ENCODE measurements around the gene RAC3. TPM values are rescaled to one million over a fixed set of nuclear protein-coding genes. Genes with fewer than 3 reads are reported as not detected.
"Not testable (repeated sequence)": the region's sequence is repeated elsewhere in the genome, so short reads cannot be mapped to it uniquely, and the experiment has no call there.

Gene RAC3
- total RNA-seq, 2 experiments from 2014 or later = 6.4 to 6.8 TPM

DNA sequence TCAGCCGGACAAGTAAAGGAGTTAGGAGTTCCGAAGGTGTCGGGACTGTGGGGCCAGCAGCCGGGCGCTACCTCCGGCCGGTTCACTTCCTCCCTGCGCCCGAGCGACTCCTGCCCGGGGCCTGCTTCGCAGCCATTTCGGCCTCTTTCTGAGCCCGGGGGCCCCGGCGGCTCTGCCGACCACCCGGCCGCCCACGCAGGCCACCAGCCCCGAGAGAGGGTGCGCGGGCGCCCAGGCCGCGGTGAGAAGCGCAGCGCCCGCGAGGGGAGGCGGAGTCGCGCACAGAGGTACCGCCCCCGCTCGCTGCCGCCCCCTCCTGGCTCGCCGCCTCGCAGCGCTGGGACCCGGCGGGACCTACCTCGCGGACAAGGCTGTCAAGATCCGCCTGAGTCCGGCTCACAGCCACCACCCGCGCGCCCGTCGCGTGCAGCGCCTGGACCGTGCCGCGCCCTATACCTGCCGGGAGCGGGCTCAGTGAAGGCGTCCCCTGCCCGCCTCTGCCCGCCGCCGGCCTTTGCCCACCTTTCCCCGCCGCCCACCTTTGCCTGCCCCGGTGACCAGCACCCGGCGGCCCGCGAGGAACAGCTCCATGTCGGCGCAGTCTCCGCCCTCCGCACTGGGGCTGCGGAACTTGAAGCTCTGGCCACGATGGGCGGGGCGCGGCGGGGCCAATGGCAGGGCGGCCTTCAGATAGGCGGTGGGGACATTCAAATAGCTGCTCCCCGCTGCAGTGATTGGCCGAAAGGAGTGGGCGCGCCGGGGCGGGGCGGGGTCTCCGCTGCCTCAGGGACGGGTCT, 5.8 kb downstream of the RAC3 start, which contains the start of gene DCXR:
DCXR (minus strand) TSS at position 606 of the 797 bp plus-strand sequence; CDS start at position 591, 15 bp downstream.
- H3K36me3 Mint-ChIP-seq = peaks cover 7% of the 10 kb centered on the region
- peak; percentile 98 for DNase-seq

GRCh38 chr17:82037889-82038195, 6.4 kb downstream of the RAC3 start:
- no peak for ATAC-seq
- H3K36me3 Mint-ChIP-seq = peaks cover 7% of the 10 kb centered on the region
- CTCF ChIA-PET = interaction anchor here (0.6 to 3.5 kb wide), 31 partner anchors 8 to 353 kb away, joined by 3 to 18 read pairs (median 5); partner anchors contain the start of genes CD7, CENPX, FASN and LRRC45
- H3K4me3 Mint-ChIP-seq = peak overlapping the region; percentile 74
- H3K4me1 Mint-ChIP-seq = peaks cover 24% of the 10 kb centered on the region
- no peaks in the 10 kb centered on the region for H3K9me3 Mint-ChIP-seq (ENCODE audit: low read depth)
- H3K27me3 Mint-ChIP-seq = no peaks in the 10 kb centered on the region
- no peak for DNase-seq
- H3K27ac Mint-ChIP-seq = peak overlapping the region; percentile 91

More for the DNA sequence above, 5.8 kb downstream of the RAC3 start, which contains the start of gene DCXR:
- Mint-ChIP-seq H3K4me3 (peak within 1 kb of the TSS; percentile 74), H3K27me3 (no peaks in the 10 kb centered on the region), H3K9me3 (ENCODE audit: low read depth) (no peaks in the 10 kb centered on the region), H3K4me1 (peaks cover 24% of the 10 kb centered on the region), H3K27ac (peak within 1 kb of the TSS; percentile 91)
- peak; percentile 95 for ATAC-seq
- CTCF ChIA-PET = interaction anchor here (0.6 to 3.5 kb wide), 33 partner anchors 7 to 353 kb away, joined by 3 to 18 read pairs (median 5); partner anchors contain the start of genes CD7, CENPX, FASN and LRRC45

DNA sequence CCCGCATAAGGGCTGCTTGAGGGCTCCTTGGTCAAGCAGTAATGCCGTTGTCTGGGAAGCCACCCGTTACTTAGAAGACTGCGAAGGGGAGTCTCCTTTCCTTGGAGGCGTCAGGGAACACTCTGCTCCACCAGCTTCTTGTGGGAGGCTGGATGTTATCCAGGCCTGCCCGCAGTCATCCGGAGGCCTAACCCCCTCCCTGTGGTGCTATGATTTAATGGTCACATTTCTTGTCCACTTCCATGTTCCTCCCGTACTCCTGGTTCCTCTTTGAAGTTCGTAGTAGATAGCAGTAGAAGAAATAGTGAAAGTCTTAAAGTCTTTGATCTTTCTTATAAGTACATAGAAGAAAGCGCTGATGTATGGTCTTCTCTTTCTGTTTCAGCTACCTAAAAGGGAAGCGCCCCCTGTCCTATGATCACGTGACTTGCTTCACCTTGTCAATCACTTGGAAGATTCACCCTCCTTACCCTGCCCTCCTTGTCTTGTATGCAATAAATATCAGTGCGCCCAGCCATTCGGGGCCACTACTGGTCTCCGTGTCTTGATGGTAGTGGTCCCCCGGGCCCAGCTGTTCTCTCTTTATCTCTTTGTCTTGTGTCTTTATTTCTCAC, 7.4 kb downstream of the RAC3 start:
- CTCF ChIA-PET = interaction anchor here (1.7 to 3.5 kb wide), 5 partner anchors 9 to 117 kb away, joined by 7 to 16 read pairs (median 13); partner anchors contain the start of genes CENPX and LRRC45
- not testable (repeated sequence) for H3K27me3 Mint-ChIP-seq; ATAC-seq; H3K9me3 Mint-ChIP-seq (ENCODE audit: low read depth); H3K4me3 Mint-ChIP-seq; H3K36me3 Mint-ChIP-seq; H3K27ac Mint-ChIP-seq; DNase-seq
- peaks cover 24% of the 10 kb centered on the region for H3K4me1 Mint-ChIP-seq

GRCh38 chr17:82039695-82040299, 8.3 kb downstream of the RAC3 start:
- CTCF ChIA-PET = interaction anchor here (2.5 kb wide), 1 partner anchor 10 kb away, joined by 16 read pairs; no protein-coding TSS in a partner anchor
- no peak for ATAC-seq
- Mint-ChIP-seq H3K9me3 (ENCODE audit: low read depth) (no peaks in the 10 kb centered on the region), H3K36me3 (peaks cover 7% of the 10 kb centered on the region), H3K27me3 (no peaks in the 10 kb centered on the region), H3K27ac (no peak overlapping the region), H3K4me3 (no peak overlapping the region), H3K4me1 (peaks cover 24% of the 10 kb centered on the region)
- no peak for DNase-seq

DNA sequence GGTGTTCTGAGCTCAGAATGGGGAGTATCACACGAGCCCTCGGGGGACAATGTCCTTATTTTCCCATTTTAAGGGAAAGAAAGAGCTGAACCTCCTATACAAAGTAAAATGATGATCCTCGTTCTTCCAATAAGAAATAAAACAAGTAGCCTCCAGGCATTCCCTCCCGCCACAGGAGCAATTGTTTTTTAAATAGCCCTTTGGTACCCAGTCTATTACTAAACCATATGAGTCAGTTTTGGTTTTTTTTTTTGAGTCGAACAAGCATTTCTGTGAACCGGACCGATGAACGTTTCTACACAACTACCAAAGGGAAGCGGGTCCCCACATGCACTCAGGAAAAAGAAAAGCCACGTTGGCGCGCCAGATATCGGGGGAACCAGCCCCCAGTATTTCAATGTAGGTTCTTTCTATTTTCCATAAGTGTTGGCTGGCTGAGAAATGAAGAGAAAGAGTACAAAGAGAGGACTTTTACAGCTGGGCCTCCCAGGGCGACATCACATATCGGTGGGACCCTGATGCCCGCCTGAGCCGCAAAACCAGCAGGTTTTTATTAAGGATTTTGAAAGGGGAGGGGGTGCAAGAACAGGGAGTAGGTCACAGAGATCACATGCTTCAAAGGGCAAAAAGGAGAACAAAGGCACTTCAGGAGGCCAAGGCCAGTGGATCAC, 9.8 kb downstream of the RAC3 start:
- Mint-ChIP-seq H3K27ac (no peak overlapping the region), H3K9me3 (ENCODE audit: low read depth) (no peaks in the 10 kb centered on the region)

GRCh38 chr17:82042649-82043048, 11.2 kb downstream of the RAC3 start:
- Mint-ChIP-seq H3K4me3 (no peak overlapping the region), H3K36me3 (no peaks in the 10 kb centered on the region), H3K4me1 (peaks cover 15% of the 10 kb centered on the region), H3K9me3 (ENCODE audit: low read depth) (no peaks in the 10 kb centered on the region), H3K27ac (no peak overlapping the region), H3K27me3 (no peaks in the 10 kb centered on the region)
- DNase-seq (no peak), ATAC-seq (no peak)
- CTCF ChIA-PET = interaction anchor here (0.7 kb wide), 1 partner anchor 84 kb away, joined by 3 read pairs; no protein-coding TSS in a partner anchor

More for the DNA sequence above, 9.8 kb downstream of the RAC3 start:
- Mint-ChIP-seq H3K36me3 (no peaks in the 10 kb centered on the region), H3K4me3 (no peak overlapping the region), H3K27me3 (no peaks in the 10 kb centered on the region), H3K4me1 (peaks cover 18% of the 10 kb centered on the region)
- ATAC-seq = no peak
- CTCF ChIA-PET = interaction anchor here (1.0 kb wide), 1 partner anchor 115 kb away, joined by 3 read pairs; no protein-coding TSS in a partner anchor
- no peak for DNase-seq

- CTCF ChIA-PET = interaction anchor here (0.7 to 1.4 kb wide), 4 partner anchors 11 to 83 kb away, joined by 3 to 4 read pairs (median 3); no protein-coding TSS in a partner anchor
- DNase-seq (no peak), ATAC-seq (no peak)
- no peaks in the 10 kb centered on the region for H3K27me3 Mint-ChIP-seq
- H3K9me3 Mint-ChIP-seq (ENCODE audit: low read depth) = no peaks in the 10 kb centered on the region
- no peaks in the 10 kb centered on the region for H3K36me3 Mint-ChIP-seq
- peaks cover 10% of the 10 kb centered on the region for H3K4me1 Mint-ChIP-seq
- H3K4me3 Mint-ChIP-seq = no peak overlapping the region
- no peak overlapping the region for H3K27ac Mint-ChIP-seq
These were observed 12.0 kb downstream of the RAC3 start for GRCh38 chr17:82043507-82043906.

DNA sequence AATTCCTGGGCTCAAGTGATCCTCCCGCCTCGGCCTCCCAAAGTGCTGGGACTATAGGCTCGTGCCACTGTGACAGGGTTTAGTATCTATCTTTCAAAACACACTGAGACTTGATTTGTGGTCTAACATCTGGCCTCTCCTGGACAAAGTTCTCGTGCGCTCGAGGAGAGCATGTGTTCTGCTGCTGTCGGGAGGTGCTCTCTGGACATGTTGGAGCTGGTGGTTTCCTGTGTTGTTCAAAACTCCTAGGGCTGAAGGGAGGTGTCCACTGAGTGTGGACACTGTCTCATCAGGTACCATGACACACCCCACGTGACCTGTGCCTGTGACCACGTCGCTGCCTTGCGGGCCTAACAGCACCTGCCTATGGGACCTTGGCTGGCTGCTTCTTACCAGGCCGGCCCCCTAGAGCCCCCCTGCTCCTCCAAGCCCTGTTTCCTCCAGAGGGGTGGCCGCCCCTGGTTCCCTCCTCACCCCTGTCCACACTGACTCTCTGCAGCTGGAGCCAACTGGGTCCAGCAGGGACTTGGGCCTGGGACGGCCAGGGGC, 14.5 kb downstream of the RAC3 start:
- Mint-ChIP-seq H3K36me3 (no peaks in the 10 kb centered on the region), H3K27me3 (no peaks in the 10 kb centered on the region), H3K27ac (no peak overlapping the region), H3K4me1 (peaks cover 12% of the 10 kb centered on the region), H3K9me3 (ENCODE audit: low read depth) (no peaks in the 10 kb centered on the region), H3K4me3 (no peak overlapping the region)
- DNase-seq (no peak), ATAC-seq (no peak)
- CTCF ChIA-PET = no interaction called here

GRCh38 chr17:82046903-82047302, 15.4 kb downstream of the RAC3 start:
- H3K27me3 Mint-ChIP-seq = no peaks in the 10 kb centered on the region
- no peak for ATAC-seq
- H3K4me3 Mint-ChIP-seq = no peak overlapping the region
- no peak for DNase-seq
- no peaks in the 10 kb centered on the region for H3K9me3 Mint-ChIP-seq (ENCODE audit: low read depth)
- no peak overlapping the region for H3K27ac Mint-ChIP-seq
- peaks cover 9% of the 10 kb centered on the region for H3K4me1 Mint-ChIP-seq
- CTCF ChIA-PET = no interaction called here
- H3K36me3 Mint-ChIP-seq = no peaks in the 10 kb centered on the region

DNA sequence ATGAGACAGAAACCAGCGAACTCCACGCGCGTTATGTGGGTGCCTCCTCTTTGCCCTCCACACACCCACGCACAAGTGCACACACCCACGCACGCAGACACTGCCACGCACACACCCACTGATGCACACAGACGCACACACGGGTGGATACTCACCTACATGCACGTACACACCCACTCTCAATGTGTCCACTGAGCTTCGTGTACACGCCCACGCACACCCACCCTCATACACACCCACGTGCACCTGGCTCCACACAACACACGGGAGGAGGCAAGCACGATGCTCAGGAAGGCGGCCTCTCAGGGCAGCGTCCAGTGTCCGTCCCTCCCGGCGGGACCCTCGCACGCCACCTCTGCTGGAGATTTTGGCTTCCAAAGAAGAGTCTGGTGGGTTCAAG, 15.9 kb downstream of the RAC3 start:
- H3K27me3 Mint-ChIP-seq = no peaks in the 10 kb centered on the region
- no peak overlapping the region for H3K27ac Mint-ChIP-seq
- no peaks in the 10 kb centered on the region for H3K36me3 Mint-ChIP-seq
- DNase-seq (no peak), ATAC-seq (no peak)
- peaks cover 9% of the 10 kb centered on the region for H3K4me1 Mint-ChIP-seq
- H3K9me3 Mint-ChIP-seq (ENCODE audit: low read depth) = no peaks in the 10 kb centered on the region
- CTCF ChIA-PET = no interaction called here
- H3K4me3 Mint-ChIP-seq = no peak overlapping the region

- Mint-ChIP-seq H3K27me3 (no peaks in the 10 kb centered on the region), H3K9me3 (ENCODE audit: low read depth) (no peaks in the 10 kb centered on the region), H3K27ac (no peak overlapping the region), H3K4me3 (no peak overlapping the region), H3K36me3 (no peaks in the 10 kb centered on the region), H3K4me1 (peaks cover 14% of the 10 kb centered on the region)
- ATAC-seq (no peak), DNase-seq (no peak)
- CTCF ChIA-PET = no interaction called here
These were observed 16.6 kb downstream of the RAC3 start for GRCh38 chr17:82047914-82048570.

- H3K9me3 Mint-ChIP-seq (ENCODE audit: low read depth) = no peaks in the 10 kb centered on the region
- H3K27ac Mint-ChIP-seq = no peak overlapping the region
- ATAC-seq (no peak), DNase-seq (no peak)
- H3K36me3 Mint-ChIP-seq = no peaks in the 10 kb centered on the region
- no peak overlapping the region for H3K4me3 Mint-ChIP-seq
- H3K27me3 Mint-ChIP-seq = no peaks in the 10 kb centered on the region
- CTCF ChIA-PET = no interaction called here
- H3K4me1 Mint-ChIP-seq = peaks cover 19% of the 10 kb centered on the region
These were observed 17.1 kb downstream of the RAC3 start for GRCh38 chr17:82048571-82048971.

Data from activated CD8-positive, alpha-beta memory T cell treated with anti-CD3 and anti-CD28 coated beads, Interleukin-2, amount 10 ng/mL, durations not matched to agents 7 days and 5 days (primary cell).